Lower leg skin (tissue), 4 donors: ENCODE data around the gene MSL3B. TPM values are rescaled to one million over a fixed set of nuclear protein-coding genes. Genes with fewer than 3 reads are reported as not detected.

ENCODE experiments used
- DNase-seq, 2 donors: peaks; one replicate each; pipeline ENCODE4 v3.0.0-alpha.2; 2019; ENCODE audit warnings: low spot score in 2 of 2
- H3K4me3 ChIP-seq: fragments of 200-600 bp; sonication (generic); 2 replicates; pipeline ENCODE4 v1.5.1; 2017; ENCODE audit warnings: mild to moderate bottlenecking, low read depth; ENCODE audit not compliant: poor library complexity, severe bottlenecking
- POLR2A ChIP-seq, 2 donors: fragments of 450-650 bp; IDR thresholded peaks; one replicate each; pipeline ENCODE4 v1.6.1; 2016 to 2017; ENCODE audit warnings: antibody characterized with exemption in 2 of 2, mild to moderate bottlenecking in 1 of 2, moderate library complexity in 1 of 2
- WGBS, 2 donors: methylation state at CpG; one replicate each; pipeline ENCODE4 v1.1.5; 2018; 5-methylcytosine and 5-hydroxymethylcytosine counted together
- intact Hi-C: fragments of 100-400 bp; cut with DNase I; formaldehyde crosslinking; loops from one replicate; pipeline ENCODE4 v1.15.0; 2023; ENCODE audit warnings: low total_unique reads
- total RNA-seq, 4 donors: library from RNA; depleted of rRNA; stranded (reverse); fragments of >200 nt; gene quantifications; one replicate each; pipeline ENCODE4 v1.1.0, GENCODE V29; 2016
- TF ChIP-seq, protein P1 (sequence below), 3 donors: fragments of 450-650 bp; IDR thresholded peaks; one replicate each; pipeline ENCODE4 v1.5.1; 2016; ENCODE audit warnings: antibody characterized with exemption in 3 of 3, mild to moderate bottlenecking in 3 of 3, moderate library complexity in 2 of 3

MSL3B gene

DNA sequence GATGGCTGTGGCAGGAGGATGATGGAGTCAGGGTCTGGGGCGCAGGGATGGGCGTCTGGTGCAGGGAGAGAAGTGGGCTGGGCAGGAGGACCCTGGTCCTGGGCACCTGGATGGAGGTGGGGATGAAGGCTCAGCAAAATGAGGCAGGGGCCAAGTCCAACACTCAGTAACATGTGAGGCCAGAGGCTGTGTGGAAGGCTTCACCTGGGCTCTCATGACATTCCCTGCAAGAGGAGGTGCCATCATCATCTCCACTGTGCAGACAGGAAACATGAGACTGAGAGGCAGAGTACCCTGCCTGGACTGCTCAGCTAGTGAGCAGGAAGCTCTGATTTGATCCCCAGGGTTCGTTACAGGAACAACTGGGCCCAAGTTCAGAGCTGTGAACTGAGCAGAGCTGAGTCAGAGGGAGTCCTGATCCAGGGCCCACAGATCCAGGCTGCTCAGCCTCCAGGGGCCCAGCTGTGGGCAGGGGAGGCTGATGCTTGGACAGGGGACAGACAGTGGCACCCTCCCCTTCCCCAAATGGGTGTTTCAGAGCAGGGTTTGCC is 50.8 kb downstream of the MSL3B start:
- 78 to 81% methylated on average over 3 of the region's 3 CpGs for WGBS, 2 donors
- peak in 1 of 2 donors; percentile 58 for DNase-seq
- intact Hi-C loops: no loop called here
- no peak overlapping the region for H3K4me3 ChIP-seq
- no peak for TF ChIP-seq POLR2A (IDR thresholded peaks at IDR 0.05)
- TF ChIP-seq, protein P1, sequence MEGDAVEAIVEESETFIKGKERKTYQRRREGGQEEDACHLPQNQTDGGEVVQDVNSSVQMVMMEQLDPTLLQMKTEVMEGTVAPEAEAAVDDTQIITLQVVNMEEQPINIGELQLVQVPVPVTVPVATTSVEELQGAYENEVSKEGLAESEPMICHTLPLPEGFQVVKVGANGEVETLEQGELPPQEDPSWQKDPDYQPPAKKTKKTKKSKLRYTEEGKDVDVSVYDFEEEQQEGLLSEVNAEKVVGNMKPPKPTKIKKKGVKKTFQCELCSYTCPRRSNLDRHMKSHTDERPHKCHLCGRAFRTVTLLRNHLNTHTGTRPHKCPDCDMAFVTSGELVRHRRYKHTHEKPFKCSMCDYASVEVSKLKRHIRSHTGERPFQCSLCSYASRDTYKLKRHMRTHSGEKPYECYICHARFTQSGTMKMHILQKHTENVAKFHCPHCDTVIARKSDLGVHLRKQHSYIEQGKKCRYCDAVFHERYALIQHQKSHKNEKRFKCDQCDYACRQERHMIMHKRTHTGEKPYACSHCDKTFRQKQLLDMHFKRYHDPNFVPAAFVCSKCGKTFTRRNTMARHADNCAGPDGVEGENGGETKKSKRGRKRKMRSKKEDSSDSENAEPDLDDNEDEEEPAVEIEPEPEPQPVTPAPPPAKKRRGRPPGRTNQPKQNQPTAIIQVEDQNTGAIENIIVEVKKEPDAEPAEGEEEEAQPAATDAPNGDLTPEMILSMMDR (IDR thresholded peaks at IDR 0.05): no peak

DNA sequence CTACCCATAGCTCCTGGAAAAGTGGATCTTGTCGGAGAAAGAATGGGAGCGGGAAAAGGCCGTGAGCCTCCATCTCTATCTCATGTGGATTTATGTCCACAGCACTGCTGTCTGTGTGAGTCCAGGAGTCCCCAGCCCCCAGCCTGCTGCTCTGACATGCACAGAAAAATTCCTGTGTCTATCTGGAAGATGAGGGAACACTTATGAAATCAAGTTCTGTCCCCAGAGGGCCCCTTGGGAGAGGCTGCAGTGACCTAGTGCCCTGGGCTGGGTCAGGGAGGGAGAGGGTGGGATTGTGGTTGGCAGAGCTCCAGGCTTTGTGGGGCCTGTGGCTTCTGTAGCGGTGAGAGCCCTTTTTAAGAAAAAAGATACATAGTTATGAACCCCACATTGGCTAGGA is 51.4 kb downstream of the MSL3B start:
- peak in 1 of 2 donors; percentile 43 for DNase-seq
- H3K4me3 ChIP-seq: no peak overlapping the region
- no peak for TF ChIP-seq POLR2A (IDR thresholded peaks at IDR 0.05)
- TF ChIP-seq, protein P1 (IDR thresholded peaks at IDR 0.05): no peak
- WGBS, 2 donors: 85 to 92% methylated on average over 4 of the region's 4 CpGs
- intact Hi-C loops: no loop called here

DNA sequence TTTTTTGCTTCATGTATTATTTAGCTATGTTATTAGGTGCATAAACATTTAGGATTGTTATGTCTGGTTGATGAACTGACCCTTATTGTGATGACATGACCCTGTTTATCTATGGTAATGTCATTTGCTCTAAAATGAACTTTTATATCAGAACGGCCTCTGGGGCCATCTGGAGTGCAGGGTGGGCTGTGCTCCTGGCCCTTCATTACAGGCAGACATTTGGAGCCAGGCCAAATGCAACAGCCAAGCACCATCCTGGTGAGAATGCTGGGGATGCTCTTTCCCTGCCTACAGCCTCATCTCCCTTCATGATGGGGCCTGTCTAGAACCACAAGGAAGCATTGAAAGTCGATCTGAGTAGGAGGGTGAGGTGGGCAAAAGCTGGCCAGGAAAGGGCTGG is 51.9 kb downstream of the MSL3B start:
- intact Hi-C loops: no loop called here
- TF ChIP-seq POLR2A (IDR thresholded peaks at IDR 0.05): no peak
- TF ChIP-seq, protein P1 (IDR thresholded peaks at IDR 0.05): no peak
- no peak overlapping the region for H3K4me3 ChIP-seq
- WGBS, 2 donors: 40 to 61% methylated on average over 2 of the region's 2 CpGs
- peak in 1 of 2 donors; percentile 68 for DNase-seq

DNA sequence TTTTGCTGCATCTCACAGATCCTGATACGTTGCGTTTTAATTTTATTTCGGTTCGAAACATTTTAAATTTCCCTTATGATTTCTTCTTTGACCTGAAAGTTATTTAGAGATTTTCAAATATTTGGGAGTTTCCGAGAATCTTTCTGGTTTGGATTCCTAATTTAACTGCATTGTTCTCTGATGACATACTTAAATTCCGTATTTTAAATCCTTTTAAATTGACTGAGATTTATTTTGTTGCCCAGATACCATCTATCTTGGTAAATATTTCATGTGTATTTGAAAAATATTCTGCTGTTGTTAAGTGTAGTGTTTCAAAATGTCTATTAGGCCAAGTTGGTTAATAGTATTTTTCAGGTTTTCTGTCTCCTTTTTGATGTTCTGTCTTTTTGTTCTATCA is 52.3 kb downstream of the MSL3B start:
- H3K4me3 ChIP-seq: no peak overlapping the region
- intact Hi-C loops: no loop called here
- DNase-seq: no peak
- TF ChIP-seq, protein P1 (IDR thresholded peaks at IDR 0.05): no peak
- TF ChIP-seq POLR2A (IDR thresholded peaks at IDR 0.05): no peak
- 71 to 75% methylated on average over 6 of the region's 6 CpGs for WGBS, 2 donors

Other genes with a start within 250 kb of the MSL3B start
- gene UGT1A10, start 231.9 kb downstream of the MSL3B start, total RNA-seq: under 1 TPM in 1 of 4 donors, not detected in 3; 0.36 TPM
- gene UGT1A9, start 196.5 kb downstream of the MSL3B start, total RNA-seq: not detected
- gene UGT1A7, start 186.5 kb downstream of the MSL3B start, total RNA-seq: 1 to 10 TPM in 2 of 4 donors, under 1 TPM in 2; 0.21 to 6.9 (median 1.6) TPM
- 10 to 100 TPM; 11.5 to 35.6 (median 14.4) TPM for gene UGT1A6, start 175.5 kb downstream of the MSL3B start, total RNA-seq
- gene UGT1A5, start 155.5 kb downstream of the MSL3B start, total RNA-seq: 1 to 10 TPM in 1 of 4 donors, under 1 TPM in 2, not detected in 1; 0.32 to 1.7 (median 0.80) TPM
- 1 to 10 TPM; 1.0 to 2.9 (median 2.4) TPM for gene UGT1A4, start 149.7 kb downstream of the MSL3B start, total RNA-seq
- 1 to 10 TPM in 1 of 4 donors, under 1 TPM in 2, not detected in 1; 0.30 to 1.1 (median 0.54) TPM for gene UGT1A3, start 139.3 kb downstream of the MSL3B start, total RNA-seq
- under 1 TPM; 0.21 to 0.80 (median 0.36) TPM for gene UGT1A1, start 108.1 kb downstream of the MSL3B start, total RNA-seq
- under 1 TPM in 2 of 4 donors, not detected in 2; 0.26 to 0.61 TPM for gene MROH2A, start 90.1 kb downstream of the MSL3B start, total RNA-seq
- 1 to 10 TPM; 1.2 to 4.4 (median 3.5) TPM for gene HJURP, start 13.9 kb downstream of the MSL3B start, total RNA-seq
- under 1 TPM in 2 of 4 donors, not detected in 2; 0.46 TPM for gene TRPM8, start 49.0 kb upstream of the MSL3B start, total RNA-seq
- not detected for gene SPP2, start 182.3 kb upstream of the MSL3B start, total RNA-seq